Thyroid gland (tissue), 4 donors: Measurements from ENCODE around the gene CENPX. TPM values are rescaled to one million over a fixed set of nuclear protein-coding genes. Genes with fewer than 3 reads are reported as not detected.

Experiments
- DNase-seq, 2 donors: peaks; one replicate each; pipeline ENCODE4 v3.0.0-alpha.2; 2019
- H3K27ac ChIP-seq, 3 donors: fragments of 200-600 bp; sonication (generic); 1 replicate in 2 of 3; 2 replicates in 1 of 3; pipeline ENCODE4 v1.5.1; 2016 to 2019; ENCODE audit warnings: mild to moderate bottlenecking in 1 of 3, moderate library complexity in 1 of 3
- H3K27me3 ChIP-seq: fragments of 200-600 bp; sonication (generic); one replicate; pipeline ENCODE4 v1.5.1; 2019
- H3K36me3 ChIP-seq, 2 donors: fragments of 200-600 bp; sonication (generic); one replicate each; pipeline ENCODE4 v1.5.1; 2016 to 2019
- H3K4me1 ChIP-seq, 2 donors: fragments of 200-600 bp; sonication (generic); one replicate each; pipeline ENCODE4 v1.5.1; 2017 to 2019
- H3K4me3 ChIP-seq, 3 donors: fragments of 200-600 bp; sonication (generic); replicated peaks in 1 of 3; 1 replicate in 2 of 3; 2 replicates in 1 of 3; pipeline ENCODE4 v1.5.1; 2016; ENCODE audit warnings: mild to moderate bottlenecking in 1 of 3
- H3K9me3 ChIP-seq: fragments of 200-600 bp; sonication (generic); one replicate; pipeline ENCODE4 v1.5.1; 2017
- POLR2A ChIP-seq, 2 donors: fragments of 450-650 bp; IDR thresholded peaks; one replicate each; pipeline ENCODE4 v1.6.1; 2017; ENCODE audit warnings: antibody characterized with exemption in 2 of 2, mild to moderate bottlenecking in 2 of 2, moderate library complexity in 1 of 2
- WGBS, 2 donors: methylation state at CpG; one replicate each; pipeline ENCODE4 v1.1.5; 2017; 5-methylcytosine and 5-hydroxymethylcytosine counted together
- intact Hi-C: fragments of 100-400 bp; cut with DNase I; formaldehyde crosslinking; loops from one replicate; pipeline ENCODE4 v1.15.1; 2023
- total RNA-seq, 4 donors: library from RNA; depleted of rRNA; stranded (reverse); fragments of >200 nt; gene quantifications; one replicate each; pipeline ENCODE4 v1.2.3, GENCODE V29; 2016
- TF ChIP-seq, protein P1 (sequence below), 6 experiments: fragments of 200-600 bp in 3 of 6; fragments of 450-650 bp in 3 of 6; sonication (generic) in 3 of 6; IDR thresholded peaks; one replicate each; pipeline ENCODE4 v1.5.1; 2016 to 2019; ENCODE audit warnings: antibody characterized with exemption in 6 of 6, mild to moderate bottlenecking in 2 of 6, inconsistent platforms in 1 of 6, moderate library complexity in 1 of 6

The CENPX gene
- total RNA-seq, 4 donors from 2014 or later, result 40.7 to 95.9 (median 78.0) TPM

- intact Hi-C loops, result no loop called here
- Histone ChIP-seq H3K9me3 (no peaks in the 10 kb centered on the region), H3K4me1 (peaks cover 0 to 5% of the 10 kb centered on the region in 2 donors), H3K36me3 (peaks cover 59 to 72% of the 10 kb centered on the region in 2 donors), H3K27ac (no peak overlapping the region), H3K27me3 (no peaks in the 10 kb centered on the region), H3K4me3 (no peak overlapping the region)
- WGBS, 2 donors, result 81 to 94% methylated on average over 10 of the region's 10 CpGs
- TF ChIP-seq, protein P1, sequence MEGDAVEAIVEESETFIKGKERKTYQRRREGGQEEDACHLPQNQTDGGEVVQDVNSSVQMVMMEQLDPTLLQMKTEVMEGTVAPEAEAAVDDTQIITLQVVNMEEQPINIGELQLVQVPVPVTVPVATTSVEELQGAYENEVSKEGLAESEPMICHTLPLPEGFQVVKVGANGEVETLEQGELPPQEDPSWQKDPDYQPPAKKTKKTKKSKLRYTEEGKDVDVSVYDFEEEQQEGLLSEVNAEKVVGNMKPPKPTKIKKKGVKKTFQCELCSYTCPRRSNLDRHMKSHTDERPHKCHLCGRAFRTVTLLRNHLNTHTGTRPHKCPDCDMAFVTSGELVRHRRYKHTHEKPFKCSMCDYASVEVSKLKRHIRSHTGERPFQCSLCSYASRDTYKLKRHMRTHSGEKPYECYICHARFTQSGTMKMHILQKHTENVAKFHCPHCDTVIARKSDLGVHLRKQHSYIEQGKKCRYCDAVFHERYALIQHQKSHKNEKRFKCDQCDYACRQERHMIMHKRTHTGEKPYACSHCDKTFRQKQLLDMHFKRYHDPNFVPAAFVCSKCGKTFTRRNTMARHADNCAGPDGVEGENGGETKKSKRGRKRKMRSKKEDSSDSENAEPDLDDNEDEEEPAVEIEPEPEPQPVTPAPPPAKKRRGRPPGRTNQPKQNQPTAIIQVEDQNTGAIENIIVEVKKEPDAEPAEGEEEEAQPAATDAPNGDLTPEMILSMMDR (IDR thresholded peaks at IDR 0.05), result no peak
- TF ChIP-seq POLR2A (IDR thresholded peaks at IDR 0.05), result no peak
- DNase-seq, result no peak
Observed at GRCh38 chr17:82058855-82059249, 36.2 kb upstream of the CENPX start.

DNA sequence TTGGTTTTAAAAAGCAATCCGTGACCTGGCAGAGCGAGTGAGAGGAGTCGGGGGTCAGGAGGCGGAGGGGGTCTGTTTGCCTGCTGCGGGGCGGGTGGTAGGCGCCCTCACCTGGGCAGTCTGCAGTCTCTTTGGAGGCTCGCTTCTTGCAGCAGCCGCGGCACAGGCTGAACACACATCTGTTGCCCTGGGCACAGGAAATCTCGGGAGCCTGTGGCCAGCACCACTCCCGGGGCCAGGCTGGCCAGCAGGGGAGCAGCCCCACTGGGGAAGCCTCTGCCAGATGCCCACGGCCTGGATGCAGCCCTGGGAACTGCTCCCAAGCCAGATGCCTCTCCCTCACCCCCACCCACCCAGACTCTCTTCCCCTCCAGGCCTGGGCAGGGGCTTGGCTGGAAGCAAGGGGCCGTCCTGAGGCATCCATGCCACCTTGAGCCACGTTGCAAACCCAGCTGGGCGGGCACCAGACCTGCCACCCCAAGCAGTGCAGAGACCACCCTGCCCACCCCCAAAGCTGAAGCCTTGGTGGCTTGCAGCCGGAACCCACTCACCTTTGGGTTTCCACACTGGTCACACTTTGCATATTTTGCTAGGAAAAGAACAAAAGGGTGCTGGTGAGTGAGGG, 35.7 kb upstream of the CENPX start:
- TF ChIP-seq POLR2A (IDR thresholded peaks at IDR 0.05), result no peak
- TF ChIP-seq, protein P1 (IDR thresholded peaks at IDR 0.05), result no peak
- Histone ChIP-seq H3K27ac (no peak overlapping the region), H3K9me3 (no peaks in the 10 kb centered on the region), H3K4me1 (peaks cover 0 to 2% of the 10 kb centered on the region in 2 donors), H3K36me3 (peaks cover 59 to 67% of the 10 kb centered on the region in 2 donors), H3K4me3 (no peak overlapping the region), H3K27me3 (no peaks in the 10 kb centered on the region)
- WGBS, 2 donors, result 84 to 87% methylated on average over 14 to 17 of the region's 17 CpGs
- no peak for DNase-seq
- intact Hi-C loops, result no loop called here

GRCh38 chr17:82056729-82057621, 34.3 kb upstream of the CENPX start:
- intact Hi-C loops, result no loop called here
- no peak overlapping the region for H3K27ac ChIP-seq
- H3K9me3 ChIP-seq, result no peaks in the 10 kb centered on the region
- DNase-seq, result no peak
- no peak overlapping the region for H3K4me3 ChIP-seq
- H3K36me3 ChIP-seq, result peaks cover 58 to 59% of the 10 kb centered on the region in 2 donors
- TF ChIP-seq, protein P1 (IDR thresholded peaks at IDR 0.05), result no peak
- 82 to 90% methylated on average over 16 to 25 of the region's 29 CpGs for WGBS, 2 donors
- H3K27me3 ChIP-seq, result no peaks in the 10 kb centered on the region
- H3K4me1 ChIP-seq, result peaks cover 10 to 12% of the 10 kb centered on the region in 2 donors

DNA sequence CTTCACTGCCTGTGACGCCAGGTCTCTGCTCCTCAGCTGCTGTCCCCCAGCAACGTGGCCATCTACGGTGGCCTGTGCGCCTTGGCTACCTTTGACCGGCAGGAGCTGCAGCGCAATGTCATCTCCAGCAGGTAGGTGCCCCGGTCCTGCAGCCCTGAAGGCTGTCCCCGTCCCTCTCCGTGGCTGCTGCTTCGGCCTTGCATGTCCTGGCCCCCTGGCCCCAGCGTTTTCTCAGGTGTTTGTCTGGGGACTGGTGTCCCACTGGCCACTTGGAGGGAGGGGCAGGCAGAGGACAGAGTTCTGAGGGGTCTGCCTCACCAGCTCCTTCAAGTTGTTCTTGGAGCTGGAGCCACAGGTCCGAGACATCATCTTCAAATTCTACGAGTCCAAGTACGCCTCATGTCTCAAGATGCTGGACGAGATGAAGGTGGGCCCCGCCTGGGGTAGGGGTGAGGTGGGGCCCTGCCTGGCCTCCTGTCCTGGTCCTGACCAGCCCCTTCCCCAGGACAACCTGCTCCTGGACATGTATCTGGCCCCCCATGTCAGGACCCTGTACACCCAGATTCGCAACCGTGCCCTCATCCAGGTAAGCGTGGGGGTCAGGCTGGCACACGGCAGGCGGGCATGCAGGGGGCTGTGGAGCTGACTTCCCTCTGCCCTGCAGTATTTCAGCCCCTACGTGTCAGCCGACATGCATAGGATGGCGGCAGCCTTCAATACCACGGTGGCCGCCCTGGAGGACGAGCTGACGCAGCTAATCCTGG, 33.5 kb upstream of the CENPX start:
- Histone ChIP-seq H3K4me1 (peaks cover 10 to 12% of the 10 kb centered on the region in 2 donors), H3K4me3 (no peak overlapping the region), H3K27ac (no peak overlapping the region), H3K36me3 (peaks cover 54% of the 10 kb centered on the region in 2 donors), H3K27me3 (no peaks in the 10 kb centered on the region), H3K9me3 (no peaks in the 10 kb centered on the region)
- 92 to 93% methylated on average over 20 to 25 of the region's 28 CpGs for WGBS, 2 donors
- no peak for TF ChIP-seq POLR2A (IDR thresholded peaks at IDR 0.05)
- TF ChIP-seq, protein P1 (IDR thresholded peaks at IDR 0.05), result no peak
- intact Hi-C loops, result no loop called here
- DNase-seq, result no peak
